DMS53 treated with DMSO at 0.1 percent for 48 hours (cell line): ENCODE data around the gene OR4D1.
A peak's percentile ranks its signal among the peaks of the same experiment; 100 is the strongest.

Source experiments
- DNase-seq: peaks from one replicate; lab custom pipeline; 2025; ENCODE audit not compliant: unreplicated experiment; lab: John Stamatoyannopoulos, UW

OR4D1 gene

DNA sequence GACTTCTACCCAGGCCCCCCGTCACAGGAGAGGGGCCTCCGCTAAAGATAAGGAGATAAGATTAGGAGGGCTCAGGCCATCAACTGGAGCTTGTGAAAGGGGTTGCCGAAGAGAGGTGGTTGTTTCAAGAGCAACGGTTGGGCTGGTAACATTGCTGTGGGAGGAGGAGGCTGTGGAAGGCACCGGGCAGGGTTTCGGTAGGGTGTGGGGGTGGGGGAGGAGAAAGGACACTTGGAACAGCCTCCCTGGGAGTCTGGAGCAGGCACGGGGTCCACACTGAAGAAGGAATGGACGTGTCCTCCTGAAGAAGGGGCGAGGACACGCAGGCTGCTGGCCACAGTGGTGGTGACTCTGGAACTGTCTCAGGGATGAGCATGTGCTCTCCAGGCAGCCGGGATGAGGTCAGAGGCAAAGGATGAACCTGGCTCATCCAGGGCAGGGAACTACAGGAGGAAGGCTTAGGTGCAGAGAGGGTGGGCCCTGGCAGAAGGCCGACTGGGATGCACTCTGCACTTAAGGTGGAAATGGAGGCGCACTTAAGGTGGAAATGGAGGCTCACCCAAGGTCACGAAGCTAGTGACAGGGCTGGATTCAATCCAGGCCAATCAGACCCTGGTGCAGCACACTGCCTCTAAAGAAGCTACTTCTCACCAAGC is 43.2 kb downstream of the OR4D1 start:
- DNase-seq = no peak

DNA sequence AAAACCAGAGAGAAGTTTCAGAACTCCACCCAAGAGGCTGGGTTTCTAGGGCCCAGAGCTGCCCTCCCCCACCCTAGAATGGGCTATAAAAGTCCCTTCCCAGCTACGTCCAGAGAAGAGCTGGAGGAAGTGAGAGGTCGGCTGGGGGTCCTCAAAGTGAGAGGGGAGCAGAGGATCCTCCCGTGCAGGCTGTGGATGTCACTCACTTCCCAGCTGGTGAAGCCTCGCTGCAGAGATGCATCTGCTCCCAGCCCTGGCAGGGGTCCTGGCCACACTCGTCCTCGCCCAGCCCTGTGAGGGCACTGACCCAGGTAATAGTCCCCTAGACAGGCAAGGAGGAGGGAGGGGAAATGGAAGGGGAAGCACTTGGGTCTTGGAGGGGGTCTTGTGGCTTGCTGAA is 44.4 kb downstream of the OR4D1 start, which contains the start of gene EPX:
Gene EPX, plus strand, starts transcription at position 115 of the 400 bp plus-strand sequence. Its CDS starts 121 bp downstream, at position 236.
- DNase-seq = no peak

DNA sequence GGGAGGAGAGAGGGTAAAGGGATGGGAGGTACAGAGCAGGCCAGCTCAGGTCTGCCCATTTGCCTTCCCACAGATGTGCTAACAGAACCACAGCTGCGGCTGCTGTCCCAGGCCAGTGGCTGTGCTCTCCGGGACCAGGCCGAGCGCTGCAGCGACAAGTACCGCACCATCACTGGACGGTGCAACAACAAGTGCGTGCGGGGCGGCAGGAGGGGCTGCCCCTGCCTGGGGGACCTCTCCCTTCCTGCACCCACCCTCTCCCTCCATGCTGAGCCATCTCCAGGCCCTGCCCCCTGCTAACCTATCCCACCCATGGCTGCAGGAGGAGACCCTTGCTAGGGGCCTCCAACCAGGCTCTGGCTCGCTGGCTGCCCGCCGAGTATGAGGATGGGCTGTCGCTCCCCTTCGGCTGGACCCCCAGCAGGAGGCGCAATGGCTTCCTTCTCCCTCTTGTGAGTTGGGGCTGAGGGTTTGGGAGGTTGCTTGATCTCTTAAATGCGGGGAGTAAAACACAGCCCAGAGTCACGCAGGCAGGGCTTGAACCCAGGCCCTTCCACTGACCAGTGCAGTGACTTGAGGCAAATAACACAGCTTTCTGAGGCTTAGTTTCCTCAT is 45.6 kb downstream of the OR4D1 start:
- DNase-seq = no peak

DNA sequence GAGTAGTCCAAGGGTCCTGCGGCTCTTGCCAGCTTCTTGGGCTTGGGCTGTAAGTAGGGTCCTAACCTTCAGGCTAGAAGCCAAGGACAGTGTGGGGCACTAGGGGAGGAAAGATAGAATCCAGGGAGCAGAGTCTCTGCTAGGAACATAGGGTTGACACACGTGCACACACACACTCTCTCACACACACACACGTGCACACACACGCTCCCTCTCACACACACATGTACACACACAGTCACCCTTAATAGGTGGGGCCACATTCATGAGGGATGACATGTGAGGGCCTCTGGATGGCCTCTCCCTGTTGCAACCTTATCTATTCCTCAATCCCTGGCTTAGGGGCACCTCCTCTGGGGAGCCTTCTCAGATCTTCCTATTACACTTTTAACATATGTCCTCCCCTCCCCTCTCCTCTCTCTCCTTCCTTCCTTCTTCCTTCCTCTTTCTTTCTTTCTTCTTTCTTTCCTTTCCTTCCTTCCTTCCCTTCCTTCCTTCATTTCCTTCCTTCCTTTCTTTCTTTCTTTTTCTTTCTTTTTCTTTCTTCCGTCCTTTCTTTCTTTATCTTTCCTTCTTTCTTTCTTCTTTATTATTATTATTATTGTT is 47.4 kb downstream of the OR4D1 start:
- no peak for DNase-seq

DNA sequence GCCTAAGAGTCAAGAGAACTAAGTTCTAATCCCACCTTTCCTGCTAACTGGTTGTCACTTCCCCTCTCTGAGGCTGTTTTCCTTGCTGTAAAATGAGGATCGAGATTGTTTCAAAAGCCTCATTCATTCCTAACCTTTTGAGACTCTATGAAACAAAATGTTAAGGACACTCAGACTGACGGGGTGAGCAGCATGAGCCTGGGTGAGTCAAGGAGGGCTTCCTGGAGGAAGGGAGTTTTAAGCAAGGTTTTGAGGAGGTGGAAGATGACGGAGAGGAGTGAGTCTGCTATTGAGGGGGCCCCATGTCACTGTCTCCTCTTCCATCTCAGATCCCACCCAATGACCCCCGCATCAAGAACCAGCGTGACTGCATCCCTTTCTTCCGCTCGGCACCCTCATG is 48.4 kb downstream of the OR4D1 start:
- no peak for DNase-seq

DNA sequence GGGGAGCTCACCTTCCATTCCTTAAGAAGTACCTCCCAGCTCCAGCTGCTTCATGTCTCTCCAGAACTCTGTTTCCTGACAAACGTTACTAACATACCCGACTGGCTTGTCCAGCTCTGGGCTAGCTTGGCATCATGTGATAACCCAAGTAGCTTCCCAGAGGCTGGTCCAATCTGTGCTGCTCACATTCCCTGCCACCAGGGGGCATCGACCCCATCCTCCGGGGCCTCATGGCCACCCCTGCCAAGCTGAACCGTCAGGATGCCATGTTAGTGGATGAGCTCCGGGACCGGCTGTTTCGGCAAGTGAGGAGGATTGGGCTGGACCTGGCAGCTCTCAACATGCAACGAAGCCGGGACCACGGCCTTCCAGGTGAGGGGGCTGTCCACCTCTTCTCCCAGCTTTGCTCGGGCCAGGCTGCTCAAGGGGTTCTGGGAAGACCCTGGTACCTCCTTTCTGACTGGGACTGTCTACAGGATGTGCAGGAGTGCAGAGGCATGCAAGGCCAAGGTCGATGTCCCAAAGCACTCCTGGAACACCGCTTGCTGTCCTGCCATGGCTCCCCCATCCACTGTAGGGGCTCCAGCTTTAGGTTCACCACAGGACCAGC is 51.9 kb downstream of the OR4D1 start:
- DNase-seq = peak; percentile 33

DNA sequence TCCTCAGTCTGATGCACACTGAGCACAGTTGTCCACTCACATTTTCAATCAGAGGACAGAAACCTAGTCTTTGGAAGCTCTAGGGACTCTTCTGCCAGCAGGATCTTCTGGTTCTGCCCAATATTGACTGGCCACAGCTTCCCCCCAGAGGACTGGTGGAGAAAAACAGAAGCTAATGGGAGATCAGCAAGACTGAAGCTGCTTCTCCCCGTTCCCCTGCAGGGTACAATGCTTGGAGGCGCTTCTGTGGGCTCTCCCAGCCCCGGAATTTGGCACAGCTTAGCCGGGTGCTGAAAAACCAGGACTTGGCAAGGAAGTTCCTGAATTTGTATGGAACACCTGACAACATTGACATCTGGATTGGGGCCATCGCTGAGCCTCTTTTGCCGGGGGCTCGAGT is 54.7 kb downstream of the OR4D1 start:
- no peak for DNase-seq

DNA sequence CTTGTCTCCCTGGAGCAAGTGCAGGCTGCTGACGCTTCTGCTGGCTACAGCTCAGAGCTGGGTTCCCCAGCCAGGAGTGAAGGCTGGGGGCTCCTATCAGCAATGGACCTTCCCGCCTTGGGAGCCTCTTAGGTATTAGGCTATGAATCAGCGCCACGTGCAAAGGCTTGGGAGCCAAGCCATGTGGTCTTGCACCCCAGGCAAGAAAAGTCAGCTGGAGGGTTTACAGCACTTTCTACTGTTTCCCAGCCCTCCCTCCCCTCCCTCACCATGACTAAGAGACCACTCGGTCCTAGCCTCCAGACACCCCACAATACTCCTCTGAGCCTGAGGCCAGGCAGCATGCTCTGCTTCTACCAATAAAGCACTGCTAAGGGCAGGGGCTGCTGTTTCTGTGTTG is 56.6 kb downstream of the OR4D1 start:
- no peak for DNase-seq

DNA sequence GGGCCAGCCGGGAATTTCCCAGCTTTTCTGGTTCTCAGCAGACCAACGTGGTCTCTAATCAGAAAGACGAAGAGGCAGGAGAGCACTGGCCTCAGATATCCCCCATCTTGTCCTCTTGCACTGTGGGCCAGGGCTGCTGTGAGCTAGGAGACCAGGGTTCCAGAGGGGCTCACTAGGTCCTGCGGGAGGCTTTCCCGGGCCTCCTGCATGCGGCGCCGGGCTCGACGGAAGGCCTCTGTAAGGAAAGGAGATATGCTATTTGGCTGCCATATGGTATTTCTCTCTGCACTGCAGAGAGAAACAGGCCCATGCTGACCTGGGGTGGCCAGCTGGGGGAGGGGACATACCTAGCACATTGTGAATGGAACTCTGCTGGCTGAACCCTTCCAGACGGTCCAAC is 57.8 kb downstream of the OR4D1 start:
- no peak for DNase-seq

DNA sequence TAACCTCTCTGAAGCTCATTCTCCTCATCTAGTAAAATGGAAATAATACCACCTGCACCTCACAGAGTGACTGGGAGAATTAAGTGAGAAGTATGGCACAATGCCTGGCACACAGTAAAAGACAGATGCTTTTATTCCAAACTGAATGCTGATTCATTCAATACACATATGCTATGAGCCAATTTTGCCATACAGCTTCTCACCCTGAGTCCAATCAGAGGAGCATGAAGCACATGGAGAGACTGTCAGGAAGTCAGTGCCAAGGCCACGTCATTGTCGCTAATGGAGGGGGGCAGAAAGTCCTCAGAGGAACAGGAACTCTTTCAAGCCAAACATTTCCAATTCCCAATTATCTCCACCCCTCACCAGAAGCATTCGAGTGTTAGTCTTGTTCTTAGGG is 59.3 kb downstream of the OR4D1 start:
- DNase-seq = no peak

DNA sequence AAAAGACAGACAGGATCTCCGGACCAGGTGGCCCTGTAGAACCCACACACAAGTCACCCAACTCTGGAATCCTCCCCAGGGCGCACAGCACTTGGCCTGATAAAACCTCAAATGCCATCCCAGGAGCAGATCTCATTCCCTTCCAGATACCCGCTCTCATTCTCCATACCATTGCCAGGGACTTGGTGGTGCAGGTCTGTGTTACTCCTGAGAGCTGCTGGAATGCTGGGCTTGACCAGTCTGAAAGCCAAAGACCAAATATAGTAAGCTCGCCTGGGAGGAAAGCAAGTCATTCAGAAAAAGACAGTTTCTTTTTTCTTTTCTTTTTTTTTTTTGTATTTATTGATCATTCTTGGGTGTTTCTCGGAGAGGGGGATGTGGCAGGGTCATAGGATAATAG is 60.2 kb downstream of the OR4D1 start:
- DNase-seq = no peak
